Measurements from ENCODE around the gene SORCS1. TPM values are rescaled to one million over a fixed set of nuclear protein-coding genes. Genes with fewer than 3 reads are reported as not detected.

The SORCS1 gene
- total and polyA plus RNA-seq, 4 donors: 0.08 to 0.21 (median 0.09) TPM; not detected in 1

- H3K4me1 ChIP-seq (ENCODE audit: control insufficient read depth in 4 of 4, insufficient read depth in 4 of 4, low read length in 3 of 4): no peaks in the 10 kb centered on the region
- TF ChIP-seq RXRA (IDR thresholded peaks at IDR 0.05): no peak
- no peak for TF ChIP-seq GABPA (IDR thresholded peaks at IDR 0.05 in 1 of 2, conservative IDR thresholded peaks at IDR 0.05 in 1 of 2)
- TF ChIP-seq JUND (IDR thresholded peaks at IDR 0.05): no peak
- TF ChIP-seq YY1 (IDR thresholded peaks at IDR 0.05): no peak
- no peak for TF ChIP-seq FOXA2 (IDR thresholded peaks at IDR 0.05)
- no peak for TF ChIP-seq ZBTB33 (IDR thresholded peaks at IDR 0.05)
- H3K4me3 ChIP-seq (ENCODE audit: low read depth in 1 of 3, low read length in 3 of 3): no peak overlapping the region
- no peak overlapping the region for H3K9ac ChIP-seq (ENCODE audit: low read depth in 1 of 2, low read length in 2 of 2)
- DNase-seq (ENCODE audit: low spot score): no peak
- H3K27ac ChIP-seq (ENCODE audit: low read depth in 1 of 2, low read length in 2 of 2): no peak overlapping the region
- 89% methylated on average over 8 of the region's 8 CpGs for WGBS
- peaks cover 0 to 7% (median 0%) of the 10 kb centered on the region in 4 donors for H3K27me3 ChIP-seq (ENCODE audit: control insufficient read depth in 4 of 4, insufficient read depth in 4 of 4, low read length in 3 of 4)
- no peaks in the 10 kb centered on the region for H3K36me3 ChIP-seq (ENCODE audit: control insufficient read depth in 4 of 4, insufficient read depth in 3 of 4, low read depth in 1 of 4, low read length in 3 of 4)
- no peaks in the 10 kb centered on the region for H3K9me3 ChIP-seq (ENCODE audit: control insufficient read depth in 4 of 4, low read length in 3 of 4)
Measured at GRCh38 chr10:107213861-107214260, 49.4 kb upstream of the SORCS1 start.

GRCh38 chr10:107206833-107207232, 42.3 kb upstream of the SORCS1 start:
- no peak for DNase-seq (ENCODE audit: low spot score)
- H3K9me3 ChIP-seq (ENCODE audit: control insufficient read depth in 4 of 4, low read length in 3 of 4): no peaks in the 10 kb centered on the region
- H3K4me1 ChIP-seq (ENCODE audit: control insufficient read depth in 4 of 4, insufficient read depth in 4 of 4, low read length in 3 of 4): no peaks in the 10 kb centered on the region
- no peaks in the 10 kb centered on the region for H3K27me3 ChIP-seq (ENCODE audit: control insufficient read depth in 4 of 4, insufficient read depth in 4 of 4, low read length in 3 of 4)
- no peak for TF ChIP-seq YY1 (IDR thresholded peaks at IDR 0.05)
- no peak for TF ChIP-seq RAD21 (IDR thresholded peaks at IDR 0.05)
- TF ChIP-seq ATF3 (IDR thresholded peaks at IDR 0.05): no peak
- TF ChIP-seq REST (IDR thresholded peaks at IDR 0.05): no peak
- TF ChIP-seq GABPA (IDR thresholded peaks at IDR 0.05 in 1 of 2, conservative IDR thresholded peaks at IDR 0.05 in 1 of 2): no peak
- TF ChIP-seq NR2F2 (IDR thresholded peaks at IDR 0.05): no peak
- no peak overlapping the region for H3K9ac ChIP-seq (ENCODE audit: low read depth in 1 of 2, low read length in 2 of 2)
- H3K36me3 ChIP-seq (ENCODE audit: control insufficient read depth in 4 of 4, insufficient read depth in 3 of 4, low read depth in 1 of 4, low read length in 3 of 4): no peaks in the 10 kb centered on the region
- H3K4me3 ChIP-seq (ENCODE audit: low read depth in 1 of 3, low read length in 3 of 3): no peak overlapping the region
- H3K27ac ChIP-seq (ENCODE audit: low read depth in 1 of 2, low read length in 2 of 2): no peak overlapping the region
- 69% methylated on average over 4 of the region's 4 CpGs for WGBS

- Histone ChIP-seq H3K9ac (ENCODE audit: low read depth in 1 of 2, low read length in 2 of 2) (no peak overlapping the region), H3K4me1 (ENCODE audit: control insufficient read depth in 4 of 4, insufficient read depth in 4 of 4, low read length in 3 of 4) (peaks cover 4 to 5% (median 4%) of the 10 kb centered on the region in 4 donors), H3K36me3 (ENCODE audit: control insufficient read depth in 4 of 4, insufficient read depth in 3 of 4, low read depth in 1 of 4, low read length in 3 of 4) (no peaks in the 10 kb centered on the region), H3K27me3 (ENCODE audit: control insufficient read depth in 4 of 4, insufficient read depth in 4 of 4, low read length in 3 of 4) (peaks cover 2 to 13% (median 4%) of the 10 kb centered on the region in 4 donors), H3K27ac (ENCODE audit: low read depth in 1 of 2, low read length in 2 of 2) (no peak overlapping the region), H3K4me3 (ENCODE audit: low read depth in 1 of 3, low read length in 3 of 3) (no peak overlapping the region), H3K9me3 (ENCODE audit: control insufficient read depth in 4 of 4, low read length in 3 of 4) (no peaks in the 10 kb centered on the region)
- 18% methylated on average over 1 of the region's 1 CpG for WGBS
- no peak for DNase-seq (ENCODE audit: low spot score)
- no peak for TF ChIP-seq GABPA (IDR thresholded peaks at IDR 0.05 in 1 of 2, conservative IDR thresholded peaks at IDR 0.05 in 1 of 2)
- no peak for TF ChIP-seq RXRA (IDR thresholded peaks at IDR 0.05)
- no peak for TF ChIP-seq SP1 (IDR thresholded peaks at IDR 0.05)
- no peak for TF ChIP-seq FOXA1 (IDR thresholded peaks at IDR 0.05)
- no peak for TF ChIP-seq NR2F2 (IDR thresholded peaks at IDR 0.05)
- TF ChIP-seq HNF4G (IDR thresholded peaks at IDR 0.05): no peak
- TF ChIP-seq FOXA2 (IDR thresholded peaks at IDR 0.05): no peak
- TF ChIP-seq ZBTB33 (IDR thresholded peaks at IDR 0.05): no peak
- no peak for TF ChIP-seq REST (IDR thresholded peaks at IDR 0.05)
- no peak for TF ChIP-seq HNF4A (conservative IDR thresholded peaks at IDR 0.05)
- no peak for TF ChIP-seq MAX (IDR thresholded peaks at IDR 0.05)
- no peak for TF ChIP-seq ATF3 (IDR thresholded peaks at IDR 0.05)
Measured at GRCh38 chr10:107169516-107169915, 5.0 kb upstream of the SORCS1 start.
